ENCODE data around the gene MEGF9. TPM values are rescaled to one million over a fixed set of nuclear protein-coding genes. Genes with fewer than 3 reads are reported as not detected.

The MEGF9 gene
- total and polyA plus RNA-seq, 2 experiments from 2014 or later, result 10.3 to 27.4 TPM

DNA sequence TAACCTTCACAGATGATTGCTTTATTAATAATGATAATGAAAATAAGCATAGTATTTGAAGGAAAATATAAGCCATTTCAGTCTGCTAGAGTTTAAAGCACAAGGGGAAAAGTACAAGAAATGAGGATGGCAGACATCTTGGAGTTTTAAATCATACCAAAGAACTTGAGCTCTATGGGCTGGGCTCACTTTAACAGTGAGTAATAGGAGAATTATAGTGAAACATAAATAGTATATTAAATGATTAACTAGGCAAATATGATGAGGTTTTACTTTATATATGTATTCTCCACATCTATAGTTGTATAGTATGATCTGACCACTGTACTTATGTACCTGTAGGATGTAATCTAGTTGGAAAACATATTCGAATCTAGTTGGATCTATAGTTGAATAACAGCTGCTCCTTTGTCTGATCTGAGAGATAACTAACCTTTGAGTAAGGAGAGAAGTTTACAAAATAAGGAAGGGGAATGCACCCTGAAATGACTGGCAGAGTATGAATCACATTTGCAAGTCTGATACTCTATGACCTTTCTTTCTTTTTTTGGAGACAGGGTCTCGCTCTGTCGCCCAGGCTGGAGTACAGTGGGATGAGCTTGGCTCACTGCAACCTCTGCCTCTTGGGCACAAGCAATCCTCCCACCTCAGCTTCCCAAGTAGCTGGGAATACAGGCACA, 17.6 kb downstream of the MEGF9 start:
- Histone ChIP-seq H3K9me2 (replicated peaks; ENCODE audit: insufficient read depth) (no peaks in the 10 kb centered on the region), H2AFZ (no peak overlapping the region), H4K20me1 (ENCODE audit: insufficient read depth, poor library complexity, severe bottlenecking) (no peaks in the 10 kb centered on the region), H3K4me1 (ENCODE audit: insufficient read depth) (peaks cover 20% of the 10 kb centered on the region), H3K36me3 (replicated peaks; ENCODE audit: insufficient read depth, low read depth) (no peaks in the 10 kb centered on the region), H3K27me3 (no peaks in the 10 kb centered on the region), H3K27ac (no peak overlapping the region), H3K79me2 (peaks cover 50% of the 10 kb centered on the region), H3K9me3 (ENCODE audit: low read depth) (no peaks in the 10 kb centered on the region), H3K4me3 (no peak overlapping the region), H3K4me2 (no peak overlapping the region)
- DNase-seq (ENCODE audit: low spot score), result no peak
- 96% methylated on average over 3 of the region's 3 CpGs for WGBS (ENCODE audit: low lambda C conversion rate, missing lambda C conversion rate)
- TF ChIP-seq EZH2phosphoT487 (IDR thresholded peaks at IDR 0.05; ENCODE audit: low read depth, severe bottlenecking, unreplicated experiment) (no peak), EZH2 (IDR thresholded peaks at IDR 0.05; ENCODE audit: borderline replicate concordance) (no peak)
- TF ChIP-seq, protein P1, sequence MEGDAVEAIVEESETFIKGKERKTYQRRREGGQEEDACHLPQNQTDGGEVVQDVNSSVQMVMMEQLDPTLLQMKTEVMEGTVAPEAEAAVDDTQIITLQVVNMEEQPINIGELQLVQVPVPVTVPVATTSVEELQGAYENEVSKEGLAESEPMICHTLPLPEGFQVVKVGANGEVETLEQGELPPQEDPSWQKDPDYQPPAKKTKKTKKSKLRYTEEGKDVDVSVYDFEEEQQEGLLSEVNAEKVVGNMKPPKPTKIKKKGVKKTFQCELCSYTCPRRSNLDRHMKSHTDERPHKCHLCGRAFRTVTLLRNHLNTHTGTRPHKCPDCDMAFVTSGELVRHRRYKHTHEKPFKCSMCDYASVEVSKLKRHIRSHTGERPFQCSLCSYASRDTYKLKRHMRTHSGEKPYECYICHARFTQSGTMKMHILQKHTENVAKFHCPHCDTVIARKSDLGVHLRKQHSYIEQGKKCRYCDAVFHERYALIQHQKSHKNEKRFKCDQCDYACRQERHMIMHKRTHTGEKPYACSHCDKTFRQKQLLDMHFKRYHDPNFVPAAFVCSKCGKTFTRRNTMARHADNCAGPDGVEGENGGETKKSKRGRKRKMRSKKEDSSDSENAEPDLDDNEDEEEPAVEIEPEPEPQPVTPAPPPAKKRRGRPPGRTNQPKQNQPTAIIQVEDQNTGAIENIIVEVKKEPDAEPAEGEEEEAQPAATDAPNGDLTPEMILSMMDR (IDR thresholded peaks at IDR 0.05; ENCODE audit: poor library complexity), result no peak

DNA sequence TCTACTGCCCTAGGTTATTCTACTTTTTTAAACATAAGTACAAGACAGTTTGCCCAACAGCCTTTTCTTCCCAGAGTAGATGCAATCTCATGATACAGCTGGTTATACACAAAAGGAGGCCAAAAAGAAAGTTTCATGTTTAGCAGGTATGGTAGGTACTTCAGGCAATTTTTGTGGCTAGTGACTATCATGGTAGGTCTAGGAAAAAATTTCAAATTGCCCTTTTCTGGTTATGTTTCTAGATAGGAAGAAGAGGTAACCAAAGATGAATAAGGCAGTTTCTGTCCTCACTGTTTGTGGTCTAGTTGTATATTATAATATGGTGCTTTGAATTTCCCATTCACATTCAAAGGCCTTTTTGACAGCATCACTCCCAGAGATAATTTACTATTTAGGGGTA, 19.7 kb downstream of the MEGF9 start:
- no peaks in the 10 kb centered on the region for H3K36me3 ChIP-seq (replicated peaks; ENCODE audit: insufficient read depth, low read depth)
- H3K9me2 ChIP-seq (replicated peaks; ENCODE audit: insufficient read depth), result no peaks in the 10 kb centered on the region
- H3K4me1 ChIP-seq (ENCODE audit: insufficient read depth), result peaks cover 20% of the 10 kb centered on the region
- no peak overlapping the region for H2AFZ ChIP-seq
- no peak overlapping the region for H3K27ac ChIP-seq
- H3K4me3 ChIP-seq, result no peak overlapping the region
- no peak for DNase-seq (ENCODE audit: low spot score)
- H3K4me2 ChIP-seq, result no peak overlapping the region
- H3K9me3 ChIP-seq (ENCODE audit: low read depth), result no peaks in the 10 kb centered on the region
- no peak for TF ChIP-seq EZH2phosphoT487 (IDR thresholded peaks at IDR 0.05; ENCODE audit: low read depth, severe bottlenecking, unreplicated experiment)
- TF ChIP-seq EZH2 (IDR thresholded peaks at IDR 0.05; ENCODE audit: borderline replicate concordance), result no peak
- TF ChIP-seq, protein P1 (IDR thresholded peaks at IDR 0.05; ENCODE audit: poor library complexity), result no peak
- H3K27me3 ChIP-seq, result no peaks in the 10 kb centered on the region
- peaks cover 53% of the 10 kb centered on the region for H3K79me2 ChIP-seq
- H4K20me1 ChIP-seq (ENCODE audit: insufficient read depth, poor library complexity, severe bottlenecking), result no peaks in the 10 kb centered on the region

DNA sequence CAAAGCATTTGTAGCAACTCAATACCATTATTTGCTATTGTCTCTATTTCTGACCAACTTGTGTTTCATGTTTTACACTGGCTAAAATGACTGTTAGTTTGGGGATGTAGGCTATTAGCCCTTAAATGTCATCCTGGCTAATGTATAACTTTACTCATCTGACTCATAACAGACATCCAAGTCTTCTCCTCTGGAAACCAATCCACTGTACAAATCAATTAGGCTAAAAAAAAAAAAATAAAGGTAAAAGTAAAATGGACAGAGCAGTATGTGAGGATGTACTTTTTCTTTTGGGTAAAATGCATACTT, 20.6 kb downstream of the MEGF9 start:
- TF ChIP-seq EZH2phosphoT487 (IDR thresholded peaks at IDR 0.05; ENCODE audit: low read depth, severe bottlenecking, unreplicated experiment), result no peak
- TF ChIP-seq, protein P1 (IDR thresholded peaks at IDR 0.05; ENCODE audit: poor library complexity), result no peak
- DNase-seq (ENCODE audit: low spot score), result no peak
- Histone ChIP-seq H3K79me2 (peaks cover 46% of the 10 kb centered on the region), H3K4me1 (ENCODE audit: insufficient read depth) (peaks cover 20% of the 10 kb centered on the region), H3K9me2 (replicated peaks; ENCODE audit: insufficient read depth) (no peaks in the 10 kb centered on the region), H3K27ac (no peak overlapping the region), H3K9me3 (ENCODE audit: low read depth) (no peaks in the 10 kb centered on the region), H2AFZ (no peak overlapping the region), H3K4me3 (no peak overlapping the region), H4K20me1 (ENCODE audit: insufficient read depth, poor library complexity, severe bottlenecking) (no peaks in the 10 kb centered on the region), H3K4me2 (no peak overlapping the region), H3K27me3 (no peaks in the 10 kb centered on the region), H3K36me3 (replicated peaks; ENCODE audit: insufficient read depth, low read depth) (no peaks in the 10 kb centered on the region)
